ENCODE results near the gene RAB28.
A peak's percentile ranks its signal among the peaks of the same experiment; 100 is the strongest.

The RAB28 gene

GRCh38 chr4:13484122-13484748 is at the start of gene RAB28:
Gene RAB28, minus strand, starts transcription at chr4:13484340.
- peak; percentile 93 for DNase-seq

- no peak for DNase-seq
Observed at GRCh38 chr4:13531625-13531998, 47.5 kb upstream of the RAB28 start.

GRCh38 chr4:13530823-13531624 is 46.9 kb upstream of the RAB28 start:
- DNase-seq = no peak

GRCh38 chr4:13529128-13529919 is 45.2 kb upstream of the RAB28 start:
- DNase-seq = no peak

- DNase-seq = no peak
Observed at GRCh38 chr4:13528821-13529127, 44.6 kb upstream of the RAB28 start.

GRCh38 chr4:13527981-13528820 is 44.1 kb upstream of the RAB28 start:
- peak; percentile 76 for DNase-seq

GRCh38 chr4:13527192-13527980 is 43.2 kb upstream of the RAB28 start:
- no peak for DNase-seq

GRCh38 chr4:13526658-13527057 is 42.5 kb upstream of the RAB28 start:
- DNase-seq = no peak

GRCh38 chr4:13525606-13526281 is 41.6 kb upstream of the RAB28 start:
- DNase-seq = no peak

- DNase-seq = no peak
Observed at GRCh38 chr4:13524504-13525243, 40.5 kb upstream of the RAB28 start.

- DNase-seq = no peak
Observed at GRCh38 chr4:13523591-13524503, 39.7 kb upstream of the RAB28 start.

- DNase-seq = no peak
Observed at GRCh38 chr4:13523105-13523477, 39.0 kb upstream of the RAB28 start.

- no peak for DNase-seq
Observed at GRCh38 chr4:13522282-13523104, 38.4 kb upstream of the RAB28 start.

GRCh38 chr4:13521047-13521446 is 36.9 kb upstream of the RAB28 start:
- no peak for DNase-seq

- no peak for DNase-seq
Observed at GRCh38 chr4:13516315-13516860, 32.2 kb upstream of the RAB28 start.

GRCh38 chr4:13515268-13515667 is 31.1 kb upstream of the RAB28 start:
- no peak for DNase-seq

- peak; percentile 23 for DNase-seq
Observed at GRCh38 chr4:13514722-13515121, 30.6 kb upstream of the RAB28 start.

GRCh38 chr4:13511101-13511500 is 27.0 kb upstream of the RAB28 start:
- DNase-seq = no peak

GRCh38 chr4:13509442-13509841 is 25.3 kb upstream of the RAB28 start:
- no peak for DNase-seq

Measured in inflammatory macrophage treated with lipopolysaccharide for 4 hours (primary cell).